Measurements from ENCODE around the gene ARHGAP24. TPM values are rescaled to one million over a fixed set of nuclear protein-coding genes. Genes with fewer than 3 reads are reported as not detected.

The ARHGAP24 gene
- total and polyA plus RNA-seq, 2 donors from 2014 or later = 78.1 to 94.7 TPM

DNA sequence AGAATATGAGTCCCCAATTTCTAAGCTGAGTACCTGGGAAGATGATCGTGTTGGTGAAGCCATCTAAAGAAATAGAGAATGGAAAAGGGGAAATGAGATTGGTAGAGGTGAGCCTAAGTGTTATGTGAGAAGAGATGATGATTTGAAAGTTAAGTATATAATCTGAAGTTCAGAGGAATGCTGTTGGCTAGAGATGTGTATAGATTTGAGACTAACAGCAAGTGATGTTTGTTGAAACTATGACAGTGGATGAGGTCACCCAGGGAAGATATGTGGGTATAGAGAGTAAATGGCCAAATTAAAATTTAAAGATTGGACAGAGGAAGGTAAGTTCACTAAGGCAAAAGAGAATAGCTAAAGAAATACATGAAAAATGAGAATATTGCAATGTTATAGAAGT is 560.7 kb downstream of the ARHGAP24 start:
- FAIRE-seq = no peak

DNA sequence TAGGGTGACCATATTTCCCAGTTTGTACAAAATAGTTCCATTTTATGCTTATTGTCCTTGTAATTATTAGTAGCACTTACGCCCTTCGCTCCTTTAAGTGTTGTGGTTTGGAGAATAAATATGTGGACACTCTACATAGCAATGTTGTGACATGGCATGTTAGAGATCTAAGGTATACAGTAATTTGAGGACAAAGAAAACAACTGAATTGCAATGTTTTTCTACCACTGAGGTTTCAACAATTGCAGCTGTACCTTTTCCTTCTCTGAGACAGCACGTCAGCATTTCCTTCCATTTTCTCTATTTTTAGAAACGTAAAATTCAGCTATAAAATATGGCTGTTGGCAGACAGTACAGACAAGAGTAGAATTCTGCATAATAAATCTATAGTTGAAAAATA is 561.8 kb downstream of the ARHGAP24 start:
- no peaks in the 10 kb centered on the region for H3K36me3 ChIP-seq (ENCODE audit: control insufficient read depth in 2 of 3, insufficient read depth in 3 of 3, low read length in 3 of 3)
- no peak overlapping the region for H3K4me3 ChIP-seq (ENCODE audit: low read length in 3 of 3)
- intact Hi-C loops (cut with DNase I) = no loop called here
- DNase-seq = peak in 2 of 5 donors; percentile 32 to 50
- no peak for FAIRE-seq
- no peak overlapping the region for H3K27ac ChIP-seq (ENCODE audit: low read depth in 2 of 2, low read length in 2 of 2)
- TF ChIP-seq, protein P1, sequence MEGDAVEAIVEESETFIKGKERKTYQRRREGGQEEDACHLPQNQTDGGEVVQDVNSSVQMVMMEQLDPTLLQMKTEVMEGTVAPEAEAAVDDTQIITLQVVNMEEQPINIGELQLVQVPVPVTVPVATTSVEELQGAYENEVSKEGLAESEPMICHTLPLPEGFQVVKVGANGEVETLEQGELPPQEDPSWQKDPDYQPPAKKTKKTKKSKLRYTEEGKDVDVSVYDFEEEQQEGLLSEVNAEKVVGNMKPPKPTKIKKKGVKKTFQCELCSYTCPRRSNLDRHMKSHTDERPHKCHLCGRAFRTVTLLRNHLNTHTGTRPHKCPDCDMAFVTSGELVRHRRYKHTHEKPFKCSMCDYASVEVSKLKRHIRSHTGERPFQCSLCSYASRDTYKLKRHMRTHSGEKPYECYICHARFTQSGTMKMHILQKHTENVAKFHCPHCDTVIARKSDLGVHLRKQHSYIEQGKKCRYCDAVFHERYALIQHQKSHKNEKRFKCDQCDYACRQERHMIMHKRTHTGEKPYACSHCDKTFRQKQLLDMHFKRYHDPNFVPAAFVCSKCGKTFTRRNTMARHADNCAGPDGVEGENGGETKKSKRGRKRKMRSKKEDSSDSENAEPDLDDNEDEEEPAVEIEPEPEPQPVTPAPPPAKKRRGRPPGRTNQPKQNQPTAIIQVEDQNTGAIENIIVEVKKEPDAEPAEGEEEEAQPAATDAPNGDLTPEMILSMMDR (IDR thresholded peaks at IDR 0.05; ENCODE audit: borderline replicate concordance, extremely low read depth, insufficient read depth) = no peak
- no peaks in the 10 kb centered on the region for H3K9me3 ChIP-seq (ENCODE audit: control insufficient read depth in 2 of 3, insufficient read depth in 1 of 3, low read length in 3 of 3)
- H3K27me3 ChIP-seq (ENCODE audit: control insufficient read depth, insufficient read depth, low read length) = no peaks in the 10 kb centered on the region
- no peak overlapping the region for H3K9ac ChIP-seq (ENCODE audit: low read length in 3 of 3)
- peaks cover 0 to 2% (median 0%) of the 10 kb centered on the region in 3 donors for H3K4me1 ChIP-seq (ENCODE audit: control insufficient read depth in 2 of 3, insufficient read depth in 2 of 3, low read depth in 1 of 3, low read length in 3 of 3)

More for the DNA sequence above, 560.7 kb downstream of the ARHGAP24 start:
- Histone ChIP-seq H3K4me1 (ENCODE audit: control insufficient read depth in 2 of 3, insufficient read depth in 2 of 3, low read depth in 1 of 3, low read length in 3 of 3) (peaks cover 0 to 2% (median 0%) of the 10 kb centered on the region in 3 donors), H3K4me3 (ENCODE audit: low read length in 3 of 3) (no peak overlapping the region), H3K27ac (ENCODE audit: low read depth in 2 of 2, low read length in 2 of 2) (no peak overlapping the region), H3K27me3 (ENCODE audit: control insufficient read depth, insufficient read depth, low read length) (no peaks in the 10 kb centered on the region), H3K9me3 (ENCODE audit: control insufficient read depth in 2 of 3, insufficient read depth in 1 of 3, low read length in 3 of 3) (no peaks in the 10 kb centered on the region), H3K9ac (ENCODE audit: low read length in 3 of 3) (no peak overlapping the region), H3K36me3 (ENCODE audit: control insufficient read depth in 2 of 3, insufficient read depth in 3 of 3, low read length in 3 of 3) (peaks cover 0 to 2% (median 0%) of the 10 kb centered on the region in 3 donors)
- intact Hi-C loops (cut with DNase I) = no loop called here
- DNase-seq = no peak
- TF ChIP-seq, protein P1 (IDR thresholded peaks at IDR 0.05; ENCODE audit: borderline replicate concordance, extremely low read depth, insufficient read depth) = no peak

DNA sequence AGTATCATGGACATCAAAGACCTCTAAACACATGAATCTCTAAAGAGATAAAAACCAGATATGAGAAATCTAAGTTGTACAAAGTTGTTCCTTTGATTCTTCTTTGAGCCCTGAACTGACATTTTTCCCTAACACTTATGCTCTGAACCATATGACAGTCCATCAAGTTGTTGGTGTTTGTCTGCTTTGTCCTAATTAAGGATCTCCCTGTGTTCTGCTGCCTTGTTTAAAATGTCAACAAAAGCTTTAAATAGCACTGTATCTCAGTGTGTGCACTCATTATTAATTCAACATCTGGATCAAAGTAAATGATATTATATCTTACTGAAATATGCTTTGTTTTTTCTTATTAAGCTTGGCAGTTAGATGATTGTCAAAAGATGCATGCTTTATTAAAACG is 563.1 kb downstream of the ARHGAP24 start:
- H3K4me1 ChIP-seq (ENCODE audit: control insufficient read depth in 2 of 3, insufficient read depth in 2 of 3, low read depth in 1 of 3, low read length in 3 of 3) = peaks cover 0 to 2% (median 0%) of the 10 kb centered on the region in 3 donors
- intact Hi-C loops (cut with DNase I) = no loop called here
- H3K9ac ChIP-seq (ENCODE audit: low read length in 3 of 3) = no peak overlapping the region
- TF ChIP-seq, protein P1 (IDR thresholded peaks at IDR 0.05; ENCODE audit: borderline replicate concordance, extremely low read depth, insufficient read depth) = no peak
- no peak for FAIRE-seq
- no peaks in the 10 kb centered on the region for H3K36me3 ChIP-seq (ENCODE audit: control insufficient read depth in 2 of 3, insufficient read depth in 3 of 3, low read length in 3 of 3)
- DNase-seq = no peak
- H3K27ac ChIP-seq (ENCODE audit: low read depth in 2 of 2, low read length in 2 of 2) = no peak overlapping the region
- H3K27me3 ChIP-seq (ENCODE audit: control insufficient read depth, insufficient read depth, low read length) = no peaks in the 10 kb centered on the region
- H3K9me3 ChIP-seq (ENCODE audit: control insufficient read depth in 2 of 3, insufficient read depth in 1 of 3, low read length in 3 of 3) = no peaks in the 10 kb centered on the region
- H3K4me3 ChIP-seq (ENCODE audit: low read length in 3 of 3) = no peak overlapping the region
